ENCODE measurements around the gene TRIM2. TPM values are rescaled to one million over a fixed set of nuclear protein-coding genes. Genes with fewer than 3 reads are reported as not detected.

The TRIM2 gene
- total RNA-seq, 1 donor from 2014 or later, result not detected

GRCh38 chr4:153365003-153365402 is 160.8 kb downstream of the TRIM2 start:
- H3K27ac Mint-ChIP-seq, result peak overlapping the region; percentile 46
- peaks cover 11% of the 10 kb centered on the region for H3K4me1 Mint-ChIP-seq
- H3K36me3 Mint-ChIP-seq (ENCODE audit: low read depth), result peaks cover 57% of the 10 kb centered on the region
- DNase-seq, result no peak
- intact Hi-C loops (cut with micrococcal nuclease), result no loop called here
- H3K9me3 Mint-ChIP-seq, result peaks cover 11% of the 10 kb centered on the region
- H3K4me3 Mint-ChIP-seq, result no peak overlapping the region
- H3K27me3 Mint-ChIP-seq, result no peaks in the 10 kb centered on the region

- intact Hi-C loops (cut with micrococcal nuclease), result no loop called here
- H3K27ac Mint-ChIP-seq, result no peak overlapping the region
- H3K9me3 Mint-ChIP-seq, result peaks cover 14% of the 10 kb centered on the region
Observed at GRCh38 chr4:153366486-153366885, 162.2 kb downstream of the TRIM2 start.

DNA sequence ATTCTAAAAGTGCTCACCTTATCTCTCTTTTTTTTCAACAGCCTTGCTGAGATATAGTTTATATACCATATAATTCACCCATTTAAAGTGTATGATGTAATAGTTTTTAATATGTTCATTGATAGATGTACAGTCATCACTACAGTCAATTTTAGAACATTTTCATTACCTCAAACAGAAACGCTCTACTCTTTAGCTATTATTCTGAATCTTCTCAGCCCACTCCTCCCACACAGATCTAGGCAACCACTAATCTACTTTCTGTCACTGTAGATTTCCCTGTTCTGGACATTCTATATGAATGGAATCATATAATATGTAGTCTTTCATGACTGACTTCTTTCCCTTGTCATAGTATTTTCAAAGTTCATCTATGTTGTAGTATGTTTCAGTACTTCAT is 162.8 kb downstream of the TRIM2 start:
- Mint-ChIP-seq H3K27ac (no peak overlapping the region), H3K9me3 (peaks cover 14% of the 10 kb centered on the region), H3K4me1 (peaks cover 11% of the 10 kb centered on the region), H3K27me3 (no peaks in the 10 kb centered on the region), H3K36me3 (ENCODE audit: low read depth) (peaks cover 71% of the 10 kb centered on the region), H3K4me3 (no peak overlapping the region)
- intact Hi-C loops (cut with micrococcal nuclease), result loop anchor here (1.0 kb wide), 1 partner anchor 10 kb away; no protein-coding TSS in a partner anchor
- no peak for DNase-seq

More at GRCh38 chr4:153366486-153366885, 162.2 kb downstream of the TRIM2 start:
- Mint-ChIP-seq H3K36me3 (ENCODE audit: low read depth) (peaks cover 67% of the 10 kb centered on the region), H3K4me1 (peaks cover 11% of the 10 kb centered on the region), H3K4me3 (no peak overlapping the region), H3K27me3 (no peaks in the 10 kb centered on the region)
- DNase-seq, result no peak

DNA sequence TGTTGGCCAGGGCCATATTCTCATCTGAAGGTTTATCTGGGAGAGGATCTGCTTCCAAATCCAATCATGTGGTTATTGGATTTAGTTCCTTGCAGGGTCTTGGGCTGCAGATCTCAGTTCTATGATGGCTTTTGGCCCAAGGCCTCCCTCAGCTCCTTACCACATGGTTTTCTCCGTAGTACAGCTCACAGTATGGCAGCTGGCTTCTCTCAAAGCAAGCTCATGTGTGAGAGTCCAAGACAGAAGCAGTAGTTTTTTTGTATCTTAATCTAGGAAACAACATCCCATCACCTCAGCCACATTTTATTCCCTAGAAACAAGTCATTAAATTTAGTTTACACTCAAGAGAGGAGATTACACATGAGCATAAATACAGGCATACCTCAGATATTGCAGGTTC is 164.8 kb downstream of the TRIM2 start:
- Mint-ChIP-seq H3K27ac (no peak overlapping the region), H3K36me3 (ENCODE audit: low read depth) (peaks cover 67% of the 10 kb centered on the region), H3K4me1 (peaks cover 11% of the 10 kb centered on the region), H3K27me3 (no peaks in the 10 kb centered on the region), H3K4me3 (no peak overlapping the region), H3K9me3 (peaks cover 20% of the 10 kb centered on the region)
- no peak for DNase-seq
- intact Hi-C loops (cut with micrococcal nuclease), result no loop called here

DNA sequence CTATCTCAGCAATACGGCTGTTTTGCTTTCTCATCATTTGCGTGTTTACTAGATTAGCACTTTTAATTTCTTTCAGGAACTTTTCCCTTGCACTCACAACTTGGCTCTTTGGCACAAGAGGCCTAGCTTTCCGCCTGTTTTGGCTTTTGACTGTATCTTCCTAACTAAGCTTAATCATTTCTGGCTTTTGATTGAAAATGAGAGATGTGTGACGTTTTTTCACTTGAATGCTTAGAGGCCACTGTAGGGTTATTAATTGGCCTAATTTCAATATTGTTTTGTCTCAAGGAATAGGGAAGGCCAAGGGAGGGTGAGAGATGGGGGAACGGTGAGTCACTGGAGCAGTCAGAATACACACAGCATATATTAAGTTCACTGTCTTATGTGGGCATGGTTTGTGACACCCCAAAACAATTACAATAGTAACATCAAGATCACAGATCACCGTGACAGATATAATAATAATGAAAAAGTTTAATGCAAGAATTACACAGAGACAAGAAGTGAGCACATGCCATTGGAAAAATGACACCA is 167.5 kb downstream of the TRIM2 start:
- H3K27ac Mint-ChIP-seq, result no peak overlapping the region
- DNase-seq, result no peak
- no peak overlapping the region for H3K4me3 Mint-ChIP-seq
- intact Hi-C loops (cut with micrococcal nuclease), result no loop called here
- H3K9me3 Mint-ChIP-seq, result peaks cover 16% of the 10 kb centered on the region
- H3K4me1 Mint-ChIP-seq, result peaks cover 9% of the 10 kb centered on the region
- peaks cover 52% of the 10 kb centered on the region for H3K36me3 Mint-ChIP-seq (ENCODE audit: low read depth)
- H3K27me3 Mint-ChIP-seq, result no peaks in the 10 kb centered on the region

DNA sequence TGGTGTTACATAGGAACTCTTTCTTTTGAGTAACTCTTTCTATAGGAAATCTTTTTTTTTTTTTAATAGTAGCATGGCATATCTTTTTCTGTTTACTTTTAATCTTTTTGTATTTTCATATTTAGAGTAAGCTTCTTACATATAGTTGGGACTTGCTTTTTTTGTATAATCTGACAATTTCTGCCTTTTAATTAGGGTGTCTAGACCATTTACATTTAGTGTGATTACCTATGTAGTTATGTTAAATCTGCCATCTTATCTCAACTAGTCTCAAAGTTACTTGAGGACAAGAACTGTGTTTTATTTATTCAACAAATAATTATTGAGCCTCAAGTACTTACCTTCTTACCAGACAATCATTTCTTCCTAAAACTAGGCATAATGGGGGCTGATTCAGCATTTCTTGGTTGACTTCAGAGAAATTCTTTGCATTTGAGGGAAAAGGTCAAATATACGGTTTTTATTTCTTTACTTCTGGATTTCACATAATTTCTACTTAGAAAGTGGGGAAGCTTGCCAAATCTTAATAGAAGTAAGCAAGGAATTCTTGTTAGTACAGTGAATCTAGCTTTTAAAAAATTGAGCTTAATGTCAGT is 168.8 kb downstream of the TRIM2 start:
- Mint-ChIP-seq H3K9me3 (peaks cover 11% of the 10 kb centered on the region), H3K27me3 (no peaks in the 10 kb centered on the region), H3K4me3 (no peak overlapping the region), H3K27ac (no peak overlapping the region), H3K36me3 (ENCODE audit: low read depth) (peaks cover 39% of the 10 kb centered on the region), H3K4me1 (peaks cover 2% of the 10 kb centered on the region)
- intact Hi-C loops (cut with micrococcal nuclease), result no loop called here
- DNase-seq, result no peak

DNA sequence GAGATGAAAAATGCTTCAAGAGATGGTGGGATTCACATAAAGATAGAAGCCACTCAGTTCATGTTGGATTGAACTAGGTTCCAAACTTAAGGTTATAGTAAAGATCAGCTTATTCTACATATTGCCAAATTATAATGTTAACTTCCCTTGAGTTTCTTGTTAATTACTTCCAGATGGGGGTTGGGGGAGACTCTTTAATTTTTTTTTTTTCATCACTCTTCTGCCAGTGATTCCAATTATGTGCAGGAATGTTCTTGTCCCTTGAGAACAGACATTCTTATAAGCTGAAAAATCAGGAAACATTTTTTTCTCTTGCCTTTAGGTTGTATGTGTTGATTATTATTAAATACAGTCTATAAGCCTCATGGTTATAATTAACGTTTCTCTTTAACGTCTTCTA is 170.2 kb downstream of the TRIM2 start:
- no peak overlapping the region for H3K27ac Mint-ChIP-seq
- no peaks in the 10 kb centered on the region for H3K27me3 Mint-ChIP-seq
- peaks cover 33% of the 10 kb centered on the region for H3K36me3 Mint-ChIP-seq (ENCODE audit: low read depth)

GRCh38 chr4:153375303-153375702 is 171.1 kb downstream of the TRIM2 start:
- Mint-ChIP-seq H3K4me3 (no peak overlapping the region), H3K36me3 (ENCODE audit: low read depth) (peaks cover 27% of the 10 kb centered on the region), H3K27ac (no peak overlapping the region), H3K4me1 (peaks cover 4% of the 10 kb centered on the region), H3K9me3 (peaks cover 8% of the 10 kb centered on the region), H3K27me3 (no peaks in the 10 kb centered on the region)
- intact Hi-C loops (cut with micrococcal nuclease), result no loop called here
- no peak for DNase-seq

More for the DNA sequence above, 170.2 kb downstream of the TRIM2 start:
- intact Hi-C loops (cut with micrococcal nuclease), result no loop called here
- peaks cover 8% of the 10 kb centered on the region for H3K9me3 Mint-ChIP-seq
- no peak for DNase-seq
- peaks cover 4% of the 10 kb centered on the region for H3K4me1 Mint-ChIP-seq
- no peak overlapping the region for H3K4me3 Mint-ChIP-seq

GRCh38 chr4:153383131-153383530 is 178.9 kb downstream of the TRIM2 start:
- intact Hi-C loops (cut with micrococcal nuclease), result no loop called here
- no peak overlapping the region for H3K4me3 Mint-ChIP-seq
- peaks cover 10% of the 10 kb centered on the region for H3K36me3 Mint-ChIP-seq (ENCODE audit: low read depth)
- peaks cover 2% of the 10 kb centered on the region for H3K4me1 Mint-ChIP-seq
- DNase-seq, result no peak
- no peak overlapping the region for H3K27ac Mint-ChIP-seq
- H3K27me3 Mint-ChIP-seq, result no peaks in the 10 kb centered on the region
- H3K9me3 Mint-ChIP-seq, result no peaks in the 10 kb centered on the region

- intact Hi-C loops (cut with micrococcal nuclease), result no loop called here
- Mint-ChIP-seq H3K36me3 (ENCODE audit: low read depth) (peaks cover 11% of the 10 kb centered on the region), H3K27ac (no peak overlapping the region), H3K4me3 (no peak overlapping the region), H3K4me1 (peaks cover 2% of the 10 kb centered on the region), H3K27me3 (no peaks in the 10 kb centered on the region), H3K9me3 (no peaks in the 10 kb centered on the region)
- DNase-seq, result no peak
Observed at GRCh38 chr4:153384160-153384559, 179.9 kb downstream of the TRIM2 start.

- H3K27me3 Mint-ChIP-seq, result no peaks in the 10 kb centered on the region
- H3K4me3 Mint-ChIP-seq, result no peak overlapping the region
- no peak overlapping the region for H3K27ac Mint-ChIP-seq
- peaks cover 2% of the 10 kb centered on the region for H3K4me1 Mint-ChIP-seq
- H3K36me3 Mint-ChIP-seq (ENCODE audit: low read depth), result peaks cover 11% of the 10 kb centered on the region
- no peaks in the 10 kb centered on the region for H3K9me3 Mint-ChIP-seq
- DNase-seq, result no peak
- intact Hi-C loops (cut with micrococcal nuclease), result no loop called here
Observed at GRCh38 chr4:153385784-153386183, 181.5 kb downstream of the TRIM2 start.

DNA sequence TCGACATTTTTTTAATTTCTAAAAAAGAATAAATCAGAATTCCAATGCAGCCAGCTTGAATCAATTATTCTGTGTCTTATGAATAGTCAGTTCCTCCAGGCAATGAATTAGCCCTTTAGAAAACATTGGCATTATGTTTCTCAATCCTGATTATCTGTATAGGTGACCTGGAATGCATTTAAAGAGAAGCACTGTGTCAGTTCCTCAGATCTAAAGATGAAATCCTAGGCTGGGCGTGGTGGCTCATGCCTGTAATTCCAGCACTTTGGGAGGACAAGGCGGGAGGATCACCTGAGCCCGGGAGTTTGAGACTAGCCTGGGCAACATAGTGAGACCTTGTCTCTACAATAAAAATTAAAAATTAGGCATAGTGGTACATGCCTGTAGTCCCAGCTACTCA is 183.7 kb downstream of the TRIM2 start:
- peaks cover 2% of the 10 kb centered on the region for H3K4me1 Mint-ChIP-seq

More for the DNA sequence above, 183.7 kb downstream of the TRIM2 start:
- intact Hi-C loops (cut with micrococcal nuclease), result no loop called here
- Mint-ChIP-seq H3K4me3 (no peak overlapping the region), H3K36me3 (ENCODE audit: low read depth) (peaks cover 14% of the 10 kb centered on the region), H3K27me3 (no peaks in the 10 kb centered on the region), H3K27ac (no peak overlapping the region), H3K9me3 (no peaks in the 10 kb centered on the region)
- DNase-seq, result no peak

All from activated CD4-positive, alpha-beta T cell treated with anti-CD3 and anti-CD28 coated beads, Interleukin-2, amount 10 ng/mL, durations not matched to agents 24 days and 14 days (primary cell).